A549 (cell line): ENCODE results near the gene PLPP4. TPM values are rescaled to one million over a fixed set of nuclear protein-coding genes. Genes with fewer than 3 reads are reported as not detected.

ENCODE experiments used
- ATAC-seq, 2 experiments: fragments of 200-7000 bp in 1 of 2; fragments of >200 bp in 1 of 2; cut with Nextera tagmentation in 1 of 2; cut with Tn5 transposase in 1 of 2; 3 replicates each; pipeline versions ENCODE4 v1.8.0 to v1.9.1; 2018 to 2020; ENCODE audit warnings: mild to moderate bottlenecking in 1 of 2, moderate library complexity in 1 of 2
- CTCF ChIA-PET: fragments of 300-600 bp; sonication (Branson Sonifier 250); formaldehyde crosslinking; extraction: SDS; loops from one replicate; lab custom pipeline; 2021; ENCODE audit warnings: antibody characterized with exemption, inconsistent platforms; lab: Yijun Ruan, JAX
- POLR2A ChIA-PET: fragments of 350-600 bp; formaldehyde crosslinking; extraction: SDS; loops from one replicate; lab custom pipeline; 2021; ENCODE audit warnings: antibody characterized with exemption, inconsistent platforms; lab: Yijun Ruan, JAX
- DNase-seq, 2 experiments: peaks; one replicate each; pipeline versions ENCODE4 v3.0.0 to v3.0.0-alpha.2; 2011 to 2016; ENCODE audit warnings: low read depth in 1 of 2, low spot score in 1 of 2
- FAIRE-seq: peaks from 2 replicates; lab custom pipeline; 2011; peaks lifted over from hg19 to GRCh38; lab: Jason Lieb, UNC
- H3K27ac ChIP-seq, 2 experiments: fragments of >200 bp; sonication (Bioruptor Twin); formaldehyde crosslinking; 3 replicates each; pipeline ENCODE4 v1.5.1; 2016 to 2017
- H3K4me1 ChIP-seq: fragments of >200 bp; sonication (Bioruptor Twin); formaldehyde crosslinking; 3 replicates; pipeline ENCODE4 v1.6.1; 2016
- H3K4me2 ChIP-seq: fragments of >200 bp; sonication (Bioruptor Twin); formaldehyde crosslinking; 3 replicates; pipeline ENCODE4 v1.6.1; 2016
- H3K4me3 ChIP-seq: fragments of >200 bp; sonication (Bioruptor Twin); formaldehyde crosslinking; 3 replicates; pipeline ENCODE4 v1.5.1; 2016
- H3K9me3 ChIP-seq: fragments of >200 bp; sonication (Bioruptor Twin); formaldehyde crosslinking; 3 replicates; pipeline ENCODE4 v1.6.1; 2016
- ATOH8 ChIP-seq: fragments of 250-450 bp; sonication (Bioruptor Pico); IDR thresholded peaks from 2 replicates; pipeline ENCODE4 v1.5.0; 2020; ENCODE audit warnings: low read depth, mild to moderate bottlenecking, moderate library complexity
- BCL3 ChIP-seq: fragments of >200 bp; sonication (Bioruptor Twin); formaldehyde crosslinking; IDR thresholded peaks from 3 replicates; pipeline ENCODE4 v1.6.1; 2016
- CEBPB ChIP-seq, 2 experiments: fragments of >200 bp in 1 of 2; sonication (Bioruptor Twin) in 1 of 2; formaldehyde crosslinking in 1 of 2; IDR thresholded peaks; 2 replicates each; pipeline ENCODE4 v1.6.1; 2012 to 2016
- CHD4 ChIP-seq: fragments of 200-600 bp; sonication (generic); IDR thresholded peaks from 2 replicates; pipeline ENCODE4 v1.6.1; 2016; ENCODE audit warnings: antibody characterized with exemption, mild to moderate bottlenecking, borderline replicate concordance
- CTCF ChIP-seq: fragments of >200 bp; sonication (Bioruptor Twin); formaldehyde crosslinking; IDR thresholded peaks from 3 replicates; pipeline ENCODE4 v1.5.1; 2016
- E2F6 ChIP-seq: IDR thresholded peaks from 2 replicates; pipeline ENCODE4 v1.6.1; 2012; ENCODE audit warnings: low read depth, borderline replicate concordance
- EHMT2 ChIP-seq: fragments of 200-600 bp; sonication (generic); IDR thresholded peaks from 2 replicates; pipeline ENCODE4 v1.6.1; 2016; ENCODE audit warnings: antibody characterized with exemption, low read depth, mild to moderate bottlenecking, moderate library complexity
- EP300 ChIP-seq, 2 experiments: fragments of >200 bp; sonication (Bioruptor Twin); formaldehyde crosslinking; IDR thresholded peaks; 2 replicates in 1 of 2; 3 replicates in 1 of 2; pipeline ENCODE4 v1.6.1; 2016 to 2017
- ESRRA ChIP-seq: fragments of 150-350 bp; IDR thresholded peaks from 2 replicates; pipeline ENCODE4 v1.6.1; 2014; ENCODE audit warnings: mild to moderate bottlenecking, low read length, borderline replicate concordance
- GATA3 ChIP-seq: IDR thresholded peaks from 2 replicates; pipeline ENCODE4 v1.6.1; 2012; ENCODE audit warnings: borderline replicate concordance
- HMGXB4 ChIP-seq: fragments of 250-450 bp; sonication (Bioruptor Pico); IDR thresholded peaks from 2 replicates; pipeline ENCODE4 v1.5.0; 2021; ENCODE audit warnings: mild to moderate bottlenecking, moderate library complexity, borderline replicate concordance
- JUNB ChIP-seq: fragments of >200 bp; sonication (Bioruptor Twin); formaldehyde crosslinking; IDR thresholded peaks from 2 replicates; pipeline ENCODE4 v1.6.1; 2016
- KDM1A ChIP-seq: fragments of 200-600 bp; sonication (generic); IDR thresholded peaks from 2 replicates; pipeline ENCODE4 v1.6.1; 2016; ENCODE audit warnings: low read depth, mild to moderate bottlenecking
- MAFK ChIP-seq: fragments of 450-650 bp; IDR thresholded peaks from 2 replicates; pipeline ENCODE4 v1.6.1; 2014; ENCODE audit not compliant: partially characterized antibody
- MAX ChIP-seq: IDR thresholded peaks from 2 replicates; pipeline ENCODE4 v1.6.1; 2012
- MAZ ChIP-seq: fragments of 150-350 bp; IDR thresholded peaks from 2 replicates; pipeline ENCODE4 v1.6.1; 2014; ENCODE audit warnings: antibody characterized with exemption, low read depth, low read length, borderline replicate concordance
- MYC ChIP-seq: IDR thresholded peaks from 2 replicates; pipeline ENCODE4 v1.6.1; 2012; ENCODE audit warnings: mild to moderate bottlenecking, inconsistent platforms, low read length, improper control_type of control experiment, borderline replicate concordance
- NPAS2 ChIP-seq: fragments of 250-450 bp; sonication (Bioruptor Pico); IDR thresholded peaks from 2 replicates; pipeline ENCODE4 v1.8.0; 2022; ENCODE audit warnings: mild to moderate bottlenecking, moderate library complexity, borderline replicate concordance
- NR3C1 ChIP-seq: fragments of >200 bp; sonication (Bioruptor Twin); formaldehyde crosslinking; IDR thresholded peaks from 3 replicates; pipeline ENCODE4 v1.6.1; 2017
- PHF8 ChIP-seq: fragments of 200-600 bp; sonication (generic); IDR thresholded peaks from 2 replicates; pipeline ENCODE4 v1.6.1; 2016; ENCODE audit warnings: low read depth, mild to moderate bottlenecking, antibody characterized with exemption, moderate library complexity, borderline replicate concordance
- RCOR1 ChIP-seq: fragments of 150-350 bp; IDR thresholded peaks from 2 replicates; pipeline ENCODE4 v1.6.1; 2014; ENCODE audit warnings: antibody characterized with exemption, low read length, low read depth
- RNF2 ChIP-seq: fragments of 200-600 bp; sonication (generic); IDR thresholded peaks from 2 replicates; pipeline ENCODE4 v1.6.1; 2016; ENCODE audit warnings: low read depth, mild to moderate bottlenecking, antibody characterized with exemption, moderate library complexity, borderline replicate concordance
- SMC3 ChIP-seq: fragments of >200 bp; sonication (Bioruptor Twin); formaldehyde crosslinking; IDR thresholded peaks from 3 replicates; pipeline ENCODE4 v1.6.1; 2018; ENCODE audit warnings: inconsistent platforms
- TFCP2L1 ChIP-seq: fragments of 250-450 bp; sonication (Bioruptor Pico); IDR thresholded peaks from 2 replicates; pipeline ENCODE4 v1.5.0; 2021; ENCODE audit warnings: mild to moderate bottlenecking
- USF2 ChIP-seq: fragments of 450-650 bp; IDR thresholded peaks from 2 replicates; pipeline ENCODE4 v1.6.1; 2014; ENCODE audit warnings: antibody characterized with exemption
- ZFP36 ChIP-seq: fragments of 450-650 bp; IDR thresholded peaks from 2 replicates; pipeline ENCODE4 v1.6.1; 2014; ENCODE audit warnings: borderline replicate concordance; ENCODE audit not compliant: partially characterized antibody
- ZNF302 ChIP-seq: fragments of 250-450 bp; sonication (Bioruptor Pico); IDR thresholded peaks from 2 replicates; pipeline ENCODE4 v1.9.0; 2021; ENCODE audit warnings: inconsistent platforms, mild to moderate bottlenecking, moderate library complexity
- ZSCAN20 ChIP-seq: fragments of 250-450 bp; sonication (Bioruptor Pico); IDR thresholded peaks from 2 replicates; pipeline ENCODE4 v1.8.0; 2022; ENCODE audit warnings: mild to moderate bottlenecking, moderate library complexity
- WGBS: methylation state at CpG from one replicate; pipeline ENCODE4 v1.1.6; 2017; ENCODE audit errors: missing lambda C conversion rate; 5-methylcytosine and 5-hydroxymethylcytosine counted together
- polyA plus RNA-seq, 4 experiments: library from polyadenylated mRNA; depleted of rRNA in 3 of 4; stranded (reverse); fragments of >200 nt; fragmentation: RNase III in 1 of 4; extraction: RNeasy Plus Mini Kit Qiagen cat#74134 plus additional on column Dnase treatment in 1 of 4; gene quantifications; 2 replicates in 3 of 4; 3 replicates in 1 of 4; pipeline ENCODE4 v1.2.3, GENCODE V29; 2011 to 2017

Gene PLPP4
- polyA plus RNA-seq, 2 of the 4 experiments (the other 2 are of a cell fraction): not detected

- no peak for TF ChIP-seq HMGXB4
- no peak for TF ChIP-seq TFCP2L1 (CRISPR knock-in tag)
- no peak for TF ChIP-seq EHMT2
- TF ChIP-seq SMC3: no peak
Measured at GRCh38 chr10:120477743-120478141, 20.7 kb downstream of the PLPP4 start (continued).

GRCh38 chr10:120478386-120478785, 21.4 kb downstream of the PLPP4 start:
- Histone ChIP-seq H3K4me3 (no peak overlapping the region), H3K9me3 (no peaks in the 10 kb centered on the region), H3K4me1 (no peaks in the 10 kb centered on the region), H3K4me2 (no peak overlapping the region), H3K27ac (no peak overlapping the region)
- POLR2A ChIA-PET: no interaction called here
- CTCF ChIA-PET: no interaction called here
- FAIRE-seq: no peak
- ATAC-seq: no peak
- TF ChIP-seq BCL3 (no peak), NR3C1 (no peak), EP300 (IDR thresholded peaks at IDR 0.05) (no peak), KDM1A (no peak), ZSCAN20 (no peak), MAZ (no peak), E2F6 (no peak), JUNB (no peak), MAFK (no peak), MYC (no peak), NPAS2 (CRISPR knock-in tag) (no peak), TFCP2L1 (CRISPR knock-in tag) (no peak), MAX (no peak), RCOR1 (no peak), ZFP36 (no peak), CHD4 (no peak), ZNF302 (CRISPR knock-in tag) (no peak)
- no peak for DNase-seq

- Histone ChIP-seq H3K9me3 (no peaks in the 10 kb centered on the region), H3K27ac (no peak overlapping the region), H3K4me2 (no peak overlapping the region), H3K4me3 (no peak overlapping the region), H3K4me1 (no peaks in the 10 kb centered on the region)
- no peak for FAIRE-seq
- ChIA-PET CTCF (no interaction called here), POLR2A (no interaction called here)
- TF ChIP-seq CTCF (no peak), MYC (no peak), JUNB (no peak), EHMT2 (no peak), ATOH8 (no peak), GATA3 (no peak), ESRRA (no peak), USF2 (no peak), PHF8 (no peak), CEBPB (IDR thresholded peaks at IDR 0.05) (no peak), RNF2 (no peak)
- no peak for DNase-seq
- ATAC-seq: no peak
- WGBS: 5% methylated on average over 4 of the region's 4 CpGs
Measured at GRCh38 chr10:120479506-120479905, 22.5 kb downstream of the PLPP4 start.
